Fibroblast of lung (primary cell): Measurements from ENCODE around the gene CCL2. TPM values are rescaled to one million over a fixed set of nuclear protein-coding genes. Genes with fewer than 3 reads are reported as not detected.

Source experiments
- DNase-seq, 2 donors: peaks; one replicate each; pipeline versions ENCODE4 v3.0.0 to v3.0.0-alpha.2; 2010; ENCODE audit warnings: low read depth in 2 of 2
- H2AFZ ChIP-seq: 2 replicates; pipeline ENCODE4 v1.5.1; 2012; ENCODE audit warnings: low read length, control low read depth, inconsistent platforms
- H3K27ac ChIP-seq: 2 replicates; pipeline ENCODE4 v1.5.1; 2011; ENCODE audit warnings: low read length, control low read depth; ENCODE audit not compliant: insufficient read depth
- H3K27me3 ChIP-seq: 2 replicates; pipeline ENCODE4 v1.5.1; 2011; ENCODE audit warnings: mild to moderate bottlenecking, low read length; ENCODE audit not compliant: control insufficient read depth, insufficient read depth
- H3K36me3 ChIP-seq: 2 replicates; pipeline ENCODE4 v1.5.1; 2011; ENCODE audit warnings: low read length; ENCODE audit not compliant: control insufficient read depth, insufficient read depth
- H3K4me1 ChIP-seq: 2 replicates; pipeline ENCODE4 v1.5.1; 2011; ENCODE audit warnings: low read length; ENCODE audit not compliant: control insufficient read depth, insufficient read depth; ENCODE audit errors: extremely low read depth
- H3K4me2 ChIP-seq: 2 replicates; pipeline ENCODE4 v1.5.1; 2011; ENCODE audit warnings: low read length, control low read depth; ENCODE audit not compliant: insufficient read depth; ENCODE audit errors: extremely low read depth
- H3K4me3 ChIP-seq, 4 experiments: fragments of 200-600 bp in 1 of 4; sonication (generic) in 1 of 4; replicated peaks in 1 of 4; 2 replicates each; pipeline ENCODE4 v1.5.1; 2011 to 2016; ENCODE audit warnings: low read length in 4 of 4, low read depth in 3 of 4, mild to moderate bottlenecking in 3 of 4, control low read depth in 2 of 4, inconsistent platforms in 1 of 4, mixed read lengths in 1 of 4; ENCODE audit not compliant: insufficient read depth in 1 of 4; ENCODE audit errors: control extremely low read depth in 1 of 4
- H3K79me2 ChIP-seq: 2 replicates; pipeline ENCODE4 v1.5.1; 2012; ENCODE audit warnings: mild to moderate bottlenecking, low read length, inconsistent platforms; ENCODE audit not compliant: control insufficient read depth, insufficient read depth
- H3K9ac ChIP-seq: 2 replicates; pipeline ENCODE4 v1.5.1; 2011; ENCODE audit warnings: mild to moderate bottlenecking, low read length, control low read depth; ENCODE audit not compliant: insufficient read depth
- H3K9me3 ChIP-seq: 2 replicates; pipeline ENCODE4 v1.5.1; 2012; ENCODE audit warnings: low read depth, low read length; ENCODE audit not compliant: control insufficient read depth, insufficient read depth
- H4K20me1 ChIP-seq: 2 replicates; pipeline ENCODE4 v1.5.1; 2011; ENCODE audit warnings: low read length; ENCODE audit not compliant: control insufficient read depth, insufficient read depth; ENCODE audit errors: extremely low read depth
- CTCF ChIP-seq, 2 donors: IDR thresholded peaks in 1 of 2; conservative IDR thresholded peaks in 1 of 2; 1 replicate in 1 of 2; 2 replicates in 1 of 2; pipeline ENCODE4 v1.5.1; 2011 to 2012; ENCODE audit warnings: low read length in 2 of 2, control low read depth in 1 of 2, inconsistent platforms in 1 of 2, low read depth in 1 of 2, mild to moderate bottlenecking in 1 of 2
- EZH2 ChIP-seq: IDR thresholded peaks from 2 replicates; pipeline ENCODE4 v1.5.1; 2012; ENCODE audit warnings: low read length, control low read depth, mild to moderate bottlenecking; ENCODE audit errors: missing control alignments
- polyA plus RNA-seq, 2 donors: library from polyadenylated mRNA; depleted of rRNA in 1 of 2; stranded (reverse) in 1 of 2; unstranded in 1 of 2; fragments of >200 nt; gene quantifications; 2 replicates each; pipeline ENCODE4 v1.2.1, GENCODE V29; 2011 to 2012; ENCODE audit warnings: missing spikeins in 1 of 2
- total RNA-seq: library from RNA; depleted of rRNA; stranded (reverse); fragments of >200 nt; gene quantifications from 2 replicates; pipeline ENCODE4 v1.2.1, GENCODE V29; 2014

The CCL2 gene
- total and polyA plus RNA-seq, 2 donors (not counting 1 experiment from before 2014, with no cell fraction given), result 42.9 to 170 TPM

GRCh38 chr17:34252095-34252443, 3.0 kb upstream of the CCL2 start:
- Histone ChIP-seq H3K36me3 (no peaks in the 10 kb centered on the region), H2AFZ (no peak overlapping the region), H3K79me2 (no peaks in the 10 kb centered on the region), H3K4me3 (no peak overlapping the region), H3K4me1 (peaks cover 40% of the 10 kb centered on the region), H3K9me3 (no peaks in the 10 kb centered on the region), H3K27ac (peak overlapping the region; percentile 65), H4K20me1 (no peaks in the 10 kb centered on the region), H3K9ac (no peak overlapping the region), H3K4me2 (peak overlapping the region; percentile 44), H3K27me3 (no peaks in the 10 kb centered on the region)
- TF ChIP-seq CTCF (conservative IDR thresholded peaks at IDR 0.05 in 1 of 2, IDR thresholded peaks at IDR 0.05 in 1 of 2; ENCODE audit: low read depth in 1 of 2, low read length in 2 of 2), result no peak
- TF ChIP-seq EZH2, result no peak
- peak in 1 of 2 donors; percentile 89 for DNase-seq

- no peaks in the 10 kb centered on the region for H4K20me1 ChIP-seq
- TF ChIP-seq EZH2 (no peak), CTCF (conservative IDR thresholded peaks at IDR 0.05 in 1 of 2, IDR thresholded peaks at IDR 0.05 in 1 of 2; ENCODE audit: low read depth in 1 of 2, low read length in 2 of 2) (no peak)
- peak overlapping the region; percentile 44 for H3K4me2 ChIP-seq
- no peak overlapping the region for H2AFZ ChIP-seq
- H3K27me3 ChIP-seq, result no peaks in the 10 kb centered on the region
- no peak overlapping the region for H3K9ac ChIP-seq
- H3K27ac ChIP-seq, result peak overlapping the region; percentile 65
- H3K9me3 ChIP-seq, result no peaks in the 10 kb centered on the region
- DNase-seq, result peak; percentile 80 to 95
- H3K79me2 ChIP-seq, result no peaks in the 10 kb centered on the region
- H3K36me3 ChIP-seq, result no peaks in the 10 kb centered on the region
- peaks cover 40% of the 10 kb centered on the region for H3K4me1 ChIP-seq
- no peak overlapping the region for H3K4me3 ChIP-seq
Measured at GRCh38 chr17:34252444-34253138, 2.5 kb upstream of the CCL2 start.

- no peak overlapping the region for H3K4me3 ChIP-seq
- no peaks in the 10 kb centered on the region for H3K79me2 ChIP-seq
- no peaks in the 10 kb centered on the region for H3K36me3 ChIP-seq
- H3K27ac ChIP-seq, result peak overlapping the region; percentile 65
- H3K9ac ChIP-seq, result no peak overlapping the region
- H3K4me2 ChIP-seq, result no peak overlapping the region
- no peaks in the 10 kb centered on the region for H3K27me3 ChIP-seq
- no peaks in the 10 kb centered on the region for H4K20me1 ChIP-seq
- no peak overlapping the region for H2AFZ ChIP-seq
- H3K4me1 ChIP-seq, result peaks cover 40% of the 10 kb centered on the region
- no peak for DNase-seq
- no peaks in the 10 kb centered on the region for H3K9me3 ChIP-seq
- no peak for TF ChIP-seq CTCF (conservative IDR thresholded peaks at IDR 0.05 in 1 of 2, IDR thresholded peaks at IDR 0.05 in 1 of 2; ENCODE audit: low read depth in 1 of 2, low read length in 2 of 2)
- no peak for TF ChIP-seq EZH2
Measured at GRCh38 chr17:34253139-34253525, 2.0 kb upstream of the CCL2 start.
